Thoracic aorta (tissue), 2 donors: ENCODE measurements around the gene RAB6B. TPM values are rescaled to one million over a fixed set of nuclear protein-coding genes. Genes with fewer than 3 reads are reported as not detected.

Source experiments
- ATAC-seq: fragments of 150-250 bp; one replicate; pipeline ENCODE4 v1.8.0; 2017; ENCODE audit warnings: low read depth; ENCODE audit not compliant: insufficient number of reproducible peaks, low FRiP score
- DNase-seq: peaks from one replicate; pipeline ENCODE4 v3.0.0-alpha.2; 2020; ENCODE audit warnings: low spot score
- H3K27ac ChIP-seq, 2 donors: fragments of 200-600 bp; sonication (generic); 1 replicate in 1 of 2; 2 replicates in 1 of 2; pipeline ENCODE4 v1.5.1; 2016; ENCODE audit warnings: mild to moderate bottlenecking in 2 of 2, moderate library complexity in 2 of 2
- H3K27me3 ChIP-seq: fragments of 200-600 bp; sonication (generic); replicated peaks from 2 replicates; pipeline ENCODE4 v1.6.0; 2016; ENCODE audit warnings: mild to moderate bottlenecking; ENCODE audit not compliant: insufficient read depth
- H3K36me3 ChIP-seq: fragments of 200-600 bp; sonication (generic); one replicate; pipeline ENCODE4 v1.5.1; 2016
- H3K4me1 ChIP-seq, 2 donors: fragments of 200-600 bp; sonication (generic); 1 replicate in 1 of 2; 2 replicates in 1 of 2; pipeline versions ENCODE4 v1.5.1 to v1.6.0; 2016; ENCODE audit warnings: low read depth in 2 of 2, mild to moderate bottlenecking in 1 of 2; ENCODE audit not compliant: control insufficient read depth in 1 of 2
- H3K4me3 ChIP-seq: fragments of 200-600 bp; sonication (generic); 2 replicates; pipeline ENCODE4 v1.5.1; 2016; ENCODE audit warnings: mild to moderate bottlenecking
- H3K9me3 ChIP-seq: fragments of 200-600 bp; sonication (generic); 2 replicates; pipeline ENCODE4 v1.5.1; 2016
- total RNA-seq, 2 donors: library from RNA; depleted of rRNA; stranded (reverse); fragments of >200 nt; gene quantifications; one replicate each; pipeline versions ENCODE4 v1.1.0 to v1.2.3, GENCODE V29; 2016
- TF ChIP-seq, protein P1 (sequence below): fragments of 200-600 bp; sonication (generic); IDR thresholded peaks from one replicate; pipeline ENCODE4 v1.5.1; 2019; ENCODE audit warnings: antibody characterized with exemption

The RAB6B gene
- total RNA-seq, 2 donors from 2014 or later, result 0.27 to 4.0 TPM

DNA sequence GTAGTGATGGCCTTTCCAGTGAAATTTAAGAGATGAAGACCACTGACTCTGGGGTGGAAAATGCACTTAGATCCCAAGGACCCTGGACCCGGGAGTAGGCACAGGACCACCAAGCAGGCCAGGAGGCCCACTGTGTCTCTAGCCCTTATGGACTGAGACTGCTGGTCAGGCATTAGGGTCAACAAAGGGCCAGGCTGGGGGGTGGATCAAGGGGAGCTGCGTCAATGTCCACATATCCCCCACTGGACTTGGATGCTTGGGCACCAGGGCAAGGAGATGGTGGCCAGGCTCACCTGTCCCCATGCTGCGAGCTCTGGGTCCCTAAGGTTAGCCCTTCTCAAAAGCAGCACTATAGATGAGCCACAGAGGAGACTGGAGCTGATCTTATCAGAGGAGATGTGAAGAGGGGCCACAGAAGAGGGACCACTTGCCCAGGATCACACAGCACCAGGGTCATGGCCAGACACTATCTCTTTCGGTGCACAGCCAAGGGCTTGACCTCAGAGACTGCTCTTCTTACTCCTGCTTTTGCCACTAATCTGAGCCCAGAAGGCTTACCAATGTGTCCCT is 14.7 kb downstream of the RAB6B start:
- H3K4me3 ChIP-seq, result no peak overlapping the region
- no peaks in the 10 kb centered on the region for H3K4me1 ChIP-seq
- ATAC-seq (no peak), DNase-seq (no peak)
- TF ChIP-seq, protein P1, sequence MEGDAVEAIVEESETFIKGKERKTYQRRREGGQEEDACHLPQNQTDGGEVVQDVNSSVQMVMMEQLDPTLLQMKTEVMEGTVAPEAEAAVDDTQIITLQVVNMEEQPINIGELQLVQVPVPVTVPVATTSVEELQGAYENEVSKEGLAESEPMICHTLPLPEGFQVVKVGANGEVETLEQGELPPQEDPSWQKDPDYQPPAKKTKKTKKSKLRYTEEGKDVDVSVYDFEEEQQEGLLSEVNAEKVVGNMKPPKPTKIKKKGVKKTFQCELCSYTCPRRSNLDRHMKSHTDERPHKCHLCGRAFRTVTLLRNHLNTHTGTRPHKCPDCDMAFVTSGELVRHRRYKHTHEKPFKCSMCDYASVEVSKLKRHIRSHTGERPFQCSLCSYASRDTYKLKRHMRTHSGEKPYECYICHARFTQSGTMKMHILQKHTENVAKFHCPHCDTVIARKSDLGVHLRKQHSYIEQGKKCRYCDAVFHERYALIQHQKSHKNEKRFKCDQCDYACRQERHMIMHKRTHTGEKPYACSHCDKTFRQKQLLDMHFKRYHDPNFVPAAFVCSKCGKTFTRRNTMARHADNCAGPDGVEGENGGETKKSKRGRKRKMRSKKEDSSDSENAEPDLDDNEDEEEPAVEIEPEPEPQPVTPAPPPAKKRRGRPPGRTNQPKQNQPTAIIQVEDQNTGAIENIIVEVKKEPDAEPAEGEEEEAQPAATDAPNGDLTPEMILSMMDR, result no peak
- H3K27me3 ChIP-seq, result no peaks in the 10 kb centered on the region
- no peaks in the 10 kb centered on the region for H3K9me3 ChIP-seq
- no peaks in the 10 kb centered on the region for H3K36me3 ChIP-seq
- no peak overlapping the region for H3K27ac ChIP-seq

DNA sequence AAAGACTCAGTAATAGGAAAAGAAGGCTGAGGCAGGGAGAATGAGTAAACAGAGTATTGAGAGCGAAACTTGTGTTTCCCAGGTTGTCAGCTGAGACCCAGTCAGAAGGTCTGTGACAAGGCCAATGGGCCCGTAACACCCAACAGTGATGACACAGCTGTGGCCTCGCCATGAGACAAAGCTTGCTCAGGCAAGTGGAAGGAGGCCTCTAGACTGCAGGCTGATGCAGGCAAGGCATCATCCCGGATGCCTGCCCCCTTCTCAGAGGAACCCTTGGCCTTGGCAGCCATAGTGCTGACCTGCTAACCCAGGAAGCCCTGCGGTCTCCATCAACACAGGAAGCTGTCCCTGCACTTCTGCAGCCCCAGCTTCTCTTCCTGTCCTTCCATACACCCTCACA is 15.4 kb downstream of the RAB6B start:
- TF ChIP-seq, protein P1, result no peak
- Histone ChIP-seq H3K27ac (no peak overlapping the region), H3K9me3 (no peaks in the 10 kb centered on the region), H3K4me1 (no peaks in the 10 kb centered on the region), H3K4me3 (no peak overlapping the region), H3K36me3 (no peaks in the 10 kb centered on the region), H3K27me3 (no peaks in the 10 kb centered on the region)
- DNase-seq (no peak), ATAC-seq (no peak)

DNA sequence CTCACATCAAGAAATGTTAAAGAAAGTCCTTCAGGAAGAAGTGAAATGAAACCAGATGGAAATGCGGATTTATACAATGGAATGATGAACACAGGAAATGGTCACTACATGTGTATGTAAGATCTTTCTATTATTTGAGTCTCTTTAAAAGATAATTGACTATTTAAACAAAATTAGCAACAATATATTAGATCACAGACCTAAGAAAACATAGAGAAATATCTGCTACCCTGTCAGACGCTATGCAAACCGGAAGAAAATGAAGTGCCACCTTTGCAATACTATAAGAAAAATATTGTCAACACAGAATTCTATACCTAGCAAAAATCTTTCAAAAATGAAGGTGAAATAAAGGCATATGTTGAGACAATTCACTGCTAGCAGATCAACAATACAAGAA is 17.2 kb downstream of the RAB6B start:
- no peak overlapping the region for H3K27ac ChIP-seq
- H3K9me3 ChIP-seq, result no peaks in the 10 kb centered on the region
- no peaks in the 10 kb centered on the region for H3K36me3 ChIP-seq
- ATAC-seq (no peak), DNase-seq (no peak)
- H3K4me1 ChIP-seq, result no peaks in the 10 kb centered on the region
- TF ChIP-seq, protein P1, result no peak
- no peaks in the 10 kb centered on the region for H3K27me3 ChIP-seq
- H3K4me3 ChIP-seq, result no peak overlapping the region

DNA sequence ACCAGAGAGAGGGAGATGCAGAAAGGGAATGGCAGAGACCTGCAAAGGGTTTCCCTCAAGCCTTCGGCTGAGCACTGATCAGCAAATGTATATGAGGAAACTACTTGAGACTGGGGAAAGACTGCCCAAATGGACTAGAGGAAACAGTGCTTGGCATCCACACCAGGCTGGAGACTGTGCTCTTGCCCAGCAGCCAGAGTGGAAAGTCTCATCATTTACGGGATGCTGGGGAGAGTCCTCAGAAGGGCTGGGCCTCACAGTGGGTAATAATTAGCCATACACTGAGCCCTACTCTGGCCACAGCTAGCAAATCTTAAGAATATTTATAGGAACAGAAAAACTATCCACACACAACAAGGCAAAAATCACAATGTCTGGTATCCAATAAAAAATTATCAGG is 18.5 kb downstream of the RAB6B start:
- Histone ChIP-seq H3K27ac (no peak overlapping the region), H3K36me3 (no peaks in the 10 kb centered on the region), H3K27me3 (no peaks in the 10 kb centered on the region), H3K9me3 (no peaks in the 10 kb centered on the region), H3K4me1 (no peaks in the 10 kb centered on the region), H3K4me3 (no peak overlapping the region)
- ATAC-seq (no peak), DNase-seq (no peak)
- TF ChIP-seq, protein P1, result no peak

DNA sequence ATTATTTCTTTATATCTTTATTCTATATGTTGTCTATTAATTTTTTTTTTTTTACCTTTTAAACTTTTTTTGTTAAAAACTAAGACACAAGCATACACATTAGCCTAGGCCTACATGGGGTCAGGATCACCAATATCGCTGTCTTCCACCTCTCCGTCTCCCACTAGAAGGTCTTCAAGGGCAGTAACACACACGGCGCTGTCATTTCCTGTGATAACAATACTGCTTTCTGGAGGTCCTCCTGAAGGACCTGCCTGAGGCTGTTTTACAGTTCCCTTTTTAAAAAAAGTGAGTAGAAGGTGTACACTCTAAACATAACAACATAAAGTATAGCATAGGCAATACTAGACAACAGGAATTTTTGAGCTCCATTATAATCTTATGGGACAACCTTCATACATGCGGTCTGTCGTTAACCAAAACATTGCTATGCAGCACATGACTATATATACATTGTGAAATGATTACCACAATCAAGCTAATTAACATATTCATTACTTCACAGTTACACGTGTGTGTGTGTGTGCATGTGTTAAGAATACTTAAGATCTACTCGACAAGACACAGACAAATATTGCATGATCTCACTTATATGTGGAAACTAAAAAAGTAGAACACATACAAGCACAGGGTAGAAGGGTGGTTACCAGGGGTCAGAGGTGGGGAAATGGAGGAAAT is 20.8 kb downstream of the RAB6B start:
- DNase-seq, result no peak
- no peaks in the 10 kb centered on the region for H3K36me3 ChIP-seq
- no peaks in the 10 kb centered on the region for H3K4me1 ChIP-seq
- no peak overlapping the region for H3K27ac ChIP-seq
- H3K27me3 ChIP-seq, result no peaks in the 10 kb centered on the region
- no peaks in the 10 kb centered on the region for H3K9me3 ChIP-seq
- no peak for ATAC-seq
- no peak overlapping the region for H3K4me3 ChIP-seq
- TF ChIP-seq, protein P1, result no peak
